PC-9 (cell line): ENCODE results near the gene ADGRA1.

Experiments used
- EZH2 ChIP-seq: fragments of 200-600 bp; sonication (generic); IDR thresholded peaks from 2 replicates; pipeline ENCODE4 v1.8.0; 2017; ENCODE audit warnings: antibody characterized with exemption, low read depth
- TF ChIP-seq, protein P1 (sequence below): fragments of 200-600 bp; sonication (generic); conservative IDR thresholded peaks from 2 replicates; pipeline ENCODE4 v1.6.1; 2017; ENCODE audit warnings: mixed run types, antibody characterized with exemption, mild to moderate bottlenecking, moderate library complexity

GRCh38 chr10:133060022-133060421 is 27.7 kb upstream of the ADGRA1 start:
- TF ChIP-seq, protein P1, sequence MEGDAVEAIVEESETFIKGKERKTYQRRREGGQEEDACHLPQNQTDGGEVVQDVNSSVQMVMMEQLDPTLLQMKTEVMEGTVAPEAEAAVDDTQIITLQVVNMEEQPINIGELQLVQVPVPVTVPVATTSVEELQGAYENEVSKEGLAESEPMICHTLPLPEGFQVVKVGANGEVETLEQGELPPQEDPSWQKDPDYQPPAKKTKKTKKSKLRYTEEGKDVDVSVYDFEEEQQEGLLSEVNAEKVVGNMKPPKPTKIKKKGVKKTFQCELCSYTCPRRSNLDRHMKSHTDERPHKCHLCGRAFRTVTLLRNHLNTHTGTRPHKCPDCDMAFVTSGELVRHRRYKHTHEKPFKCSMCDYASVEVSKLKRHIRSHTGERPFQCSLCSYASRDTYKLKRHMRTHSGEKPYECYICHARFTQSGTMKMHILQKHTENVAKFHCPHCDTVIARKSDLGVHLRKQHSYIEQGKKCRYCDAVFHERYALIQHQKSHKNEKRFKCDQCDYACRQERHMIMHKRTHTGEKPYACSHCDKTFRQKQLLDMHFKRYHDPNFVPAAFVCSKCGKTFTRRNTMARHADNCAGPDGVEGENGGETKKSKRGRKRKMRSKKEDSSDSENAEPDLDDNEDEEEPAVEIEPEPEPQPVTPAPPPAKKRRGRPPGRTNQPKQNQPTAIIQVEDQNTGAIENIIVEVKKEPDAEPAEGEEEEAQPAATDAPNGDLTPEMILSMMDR: no peak
- no peak for TF ChIP-seq EZH2
